DND-41 (cell line): Measurements from ENCODE around the gene MAN2B2.

Experiments used
- ATAC-seq: fragments of 200-7000 bp; cut with Tn5 transposase; 3 replicates; pipeline ENCODE4 v1.9.1; 2021; ENCODE audit warnings: low read depth; ENCODE audit not compliant: insufficient read depth
- DNase-seq: peaks from one replicate; pipeline ENCODE4 v3.0.0-alpha.2; 2020
- H2AFZ ChIP-seq: 2 replicates; pipeline ENCODE4 v1.6.0; 2012; ENCODE audit warnings: low read depth, low read length
- H3K27ac ChIP-seq: 2 replicates; pipeline ENCODE4 v1.5.1; 2012; ENCODE audit warnings: low read length, inconsistent platforms
- H3K27me3 ChIP-seq: fragments of 200-600 bp; sonication (generic); 2 replicates; pipeline ENCODE4 v1.6.0; 2012; ENCODE audit warnings: low read length, mild to moderate bottlenecking, inconsistent platforms; ENCODE audit not compliant: insufficient read depth, poor library complexity
- H3K36me3 ChIP-seq: 2 replicates; pipeline ENCODE4 v1.5.1; 2012; ENCODE audit warnings: low read length, inconsistent platforms; ENCODE audit not compliant: insufficient read depth
- H3K4me1 ChIP-seq: 2 replicates; pipeline ENCODE4 v1.5.1; 2012; ENCODE audit warnings: mild to moderate bottlenecking, low read length; ENCODE audit not compliant: insufficient read depth
- H3K4me2 ChIP-seq: 2 replicates; pipeline ENCODE4 v1.6.0; 2012; ENCODE audit warnings: mild to moderate bottlenecking, moderate library complexity, low read length, inconsistent platforms; ENCODE audit not compliant: insufficient read depth
- H3K4me3 ChIP-seq, 2 experiments: fragments of 200-600 bp in 1 of 2; shearing (Covaris generic) in 1 of 2; 2 replicates each; pipeline ENCODE4 v1.5.1; 2012 to 2016; ENCODE audit warnings: inconsistent platforms in 2 of 2, low read length in 2 of 2, mild to moderate bottlenecking in 2 of 2, low read depth in 1 of 2, moderate library complexity in 1 of 2
- H3K79me2 ChIP-seq: 2 replicates; pipeline ENCODE4 v1.6.0; 2012; ENCODE audit warnings: low read length, inconsistent platforms; ENCODE audit not compliant: insufficient read depth
- H3K9ac ChIP-seq: 2 replicates; pipeline ENCODE4 v1.6.0; 2012; ENCODE audit warnings: low read depth, mild to moderate bottlenecking, inconsistent platforms, low read length, moderate library complexity
- H3K9me3 ChIP-seq: 2 replicates; pipeline ENCODE4 v1.5.1; 2012; ENCODE audit warnings: low read length, moderate library complexity, mild to moderate bottlenecking, inconsistent platforms; ENCODE audit not compliant: insufficient read depth, severe bottlenecking
- H4K20me1 ChIP-seq: 2 replicates; pipeline ENCODE4 v1.6.0; 2012; ENCODE audit warnings: low read length; ENCODE audit not compliant: insufficient read depth
- CTCF ChIP-seq: IDR thresholded peaks from 2 replicates; pipeline ENCODE4 v1.5.1; 2012; ENCODE audit warnings: borderline replicate concordance, low read length, moderate library complexity, mild to moderate bottlenecking; ENCODE audit not compliant: poor library complexity, severe bottlenecking; ENCODE audit errors: extremely low read depth
- EZH2 ChIP-seq: IDR thresholded peaks from 3 replicates; pipeline ENCODE4 v1.6.1; 2012; ENCODE audit warnings: borderline replicate concordance, low read depth, mild to moderate bottlenecking, moderate library complexity, low read length, inconsistent platforms; ENCODE audit not compliant: severe bottlenecking

Gene MAN2B2

GRCh38 chr4:6594826-6595355, 19.9 kb downstream of the MAN2B2 start:
- DNase-seq (no peak), ATAC-seq (no peak)
- Histone ChIP-seq H3K9me3 (no peaks in the 10 kb centered on the region), H4K20me1 (peaks cover 10% of the 10 kb centered on the region; the same call in 1 of the 2 replicates), H3K4me1 (no peaks in the 10 kb centered on the region), H3K27me3 (no peaks in the 10 kb centered on the region), H3K27ac (no peak overlapping the region), H2AFZ (no peak overlapping the region), H3K4me3 (no peak overlapping the region), H3K4me2 (no peak overlapping the region), H3K36me3 (peaks cover 34% of the 10 kb centered on the region), H3K79me2 (no peaks in the 10 kb centered on the region), H3K9ac (no peak overlapping the region)
- TF ChIP-seq CTCF (no peak), EZH2 (no peak)

- Histone ChIP-seq H3K79me2 (no peaks in the 10 kb centered on the region), H3K9ac (no peak overlapping the region), H3K4me3 (no peak overlapping the region), H3K4me1 (no peaks in the 10 kb centered on the region), H3K36me3 (peaks cover 37% of the 10 kb centered on the region), H2AFZ (no peak overlapping the region), H3K9me3 (no peaks in the 10 kb centered on the region), H4K20me1 (peaks cover 10% of the 10 kb centered on the region; the same call in 1 of the 2 replicates), H3K27ac (no peak overlapping the region), H3K4me2 (no peak overlapping the region), H3K27me3 (no peaks in the 10 kb centered on the region)
- no peak for TF ChIP-seq EZH2
- no peak for TF ChIP-seq CTCF
- DNase-seq = no peak
- peak; percentile 32; the same call in 1 of the 3 replicates for ATAC-seq
Observed at GRCh38 chr4:6595897-6596537, 21.0 kb downstream of the MAN2B2 start.

GRCh38 chr4:6596948-6597347, 22.0 kb downstream of the MAN2B2 start:
- Histone ChIP-seq H3K9me3 (no peaks in the 10 kb centered on the region), H3K4me3 (no peak overlapping the region)
- TF ChIP-seq CTCF (no peak), EZH2 (no peak)

More at GRCh38 chr4:6596948-6597347, 22.0 kb downstream of the MAN2B2 start:
- H3K27me3 ChIP-seq = no peaks in the 10 kb centered on the region
- ATAC-seq (no peak), DNase-seq (no peak)
- no peaks in the 10 kb centered on the region for H3K79me2 ChIP-seq
- H3K4me2 ChIP-seq = no peak overlapping the region
- no peak overlapping the region for H3K9ac ChIP-seq
- H3K4me1 ChIP-seq = no peaks in the 10 kb centered on the region
- H4K20me1 ChIP-seq = peaks cover 10% of the 10 kb centered on the region; the same call in 1 of the 2 replicates
- no peak overlapping the region for H2AFZ ChIP-seq
- peaks cover 40% of the 10 kb centered on the region for H3K36me3 ChIP-seq
- H3K27ac ChIP-seq = no peak overlapping the region
